OCI-LY3 (cell line): ENCODE measurements around the gene HOMEZ.
A peak's percentile ranks its signal among the peaks of the same experiment; 100 is the strongest.

Experiments
- H2AFZ ChIP-seq: fragments of 200-600, 300-600 bp; shearing (Covaris generic); 2 replicates; pipeline ENCODE4 v1.6.0; 2014; ENCODE audit warnings: antibody characterized with exemption, low read depth, low read length
- H3K27ac ChIP-seq: fragments of 200-600, 300-600 bp; sonication (generic); 2 replicates; pipeline ENCODE4 v1.5.1; 2014; ENCODE audit warnings: mild to moderate bottlenecking, low read length, moderate library complexity, mixed read lengths
- H3K27me3 ChIP-seq: fragments of 200-600, 300-600 bp; sonication (generic); 2 replicates; pipeline ENCODE4 v1.6.1; 2014; ENCODE audit warnings: low read depth, low read length, mixed read lengths
- H3K36me3 ChIP-seq: fragments of 200-600, 300-600 bp; sonication (generic); replicated peaks from 2 replicates; pipeline ENCODE3; 2014; ENCODE audit warnings: low read depth, low read length, mixed read lengths
- H3K4me1 ChIP-seq: fragments of 300-600, 200-600 bp; sonication (generic); 2 replicates; pipeline ENCODE4 v1.6.1; 2014; ENCODE audit warnings: low read length, mixed read lengths
- H3K4me2 ChIP-seq: fragments of 200-600, 300-600 bp; sonication (generic); 2 replicates; pipeline ENCODE4 v1.6.1; 2014; ENCODE audit warnings: low read length, mixed read lengths
- H3K4me3 ChIP-seq: fragments of 300-600, 200-600 bp; sonication (generic); 2 replicates; pipeline ENCODE4 v1.5.1; 2014; ENCODE audit warnings: antibody characterized with exemption, mild to moderate bottlenecking, low read length, moderate library complexity
- H3K79me2 ChIP-seq: fragments of 300-600, 200-600 bp; shearing (Covaris generic); 2 replicates; pipeline ENCODE4 v1.6.1; 2014; ENCODE audit warnings: mild to moderate bottlenecking, low read length, mixed read lengths
- H3K9ac ChIP-seq: fragments of 300-600, 200-600 bp; shearing (Covaris generic); 2 replicates; pipeline ENCODE4 v1.6.0; 2014; ENCODE audit warnings: mild to moderate bottlenecking, low read length, moderate library complexity
- H3K9me3 ChIP-seq: fragments of 200-600, 300-600 bp; shearing (Covaris generic); 2 replicates; pipeline ENCODE4 v1.6.1; 2014; ENCODE audit warnings: low read length, mixed read lengths; ENCODE audit not compliant: insufficient read depth
- H4K20me1 ChIP-seq: fragments of 200-600, 300-600 bp; sonication (generic); 2 replicates; pipeline ENCODE4 v1.6.1; 2016; ENCODE audit warnings: low read length, mixed read lengths; ENCODE audit not compliant: insufficient read depth
- CTCF ChIP-seq: fragments of 200-600, 300-600 bp; sonication (generic); IDR thresholded peaks from 2 replicates; pipeline ENCODE4 v1.5.1; 2014; ENCODE audit warnings: antibody characterized with exemption, low read length, low read depth
- EZH2phosphoT487 ChIP-seq: fragments of 200-600 bp; shearing (Covaris generic); IDR thresholded peaks from 2 replicates; pipeline ENCODE4 v1.6.1; 2018; ENCODE audit warnings: antibody characterized with exemption, mixed run types, low read depth

Gene HOMEZ

GRCh38 chr14:23286020-23286901 is at the start of gene HOMEZ:
Gene HOMEZ (minus strand): TSS chr14:23286132. CDS start chr14:23285952, 180 bp downstream.
- Histone ChIP-seq H3K9me3 (no peaks in the 10 kb centered on the region), H3K27me3 (no peaks in the 10 kb centered on the region), H2AFZ (peak within 1 kb of the TSS; percentile 88), H3K4me3 (peak within 1 kb of the TSS; percentile 95), H3K36me3 (peaks cover 6% of the 10 kb centered on the region), H3K79me2 (peaks cover 24% of the 10 kb centered on the region), H3K4me1 (peaks cover 12% of the 10 kb centered on the region), H3K9ac (peak within 1 kb of the TSS; percentile 96), H3K27ac (peak within 1 kb of the TSS; percentile 63), H3K4me2 (peak within 1 kb of the TSS; percentile 86), H4K20me1 (peaks cover 2% of the 10 kb centered on the region; the same call in 1 of the 2 replicates)
- no peak for TF ChIP-seq CTCF
- TF ChIP-seq EZH2phosphoT487: no peak

GRCh38 chr14:23335623-23336022 is 49.7 kb upstream of the HOMEZ start:
- Histone ChIP-seq H2AFZ (no peak overlapping the region), H3K27ac (no peak overlapping the region), H4K20me1 (no peaks in the 10 kb centered on the region), H3K9ac (no peak overlapping the region), H3K4me1 (no peaks in the 10 kb centered on the region), H3K9me3 (peaks cover 16% of the 10 kb centered on the region), H3K4me3 (no peak overlapping the region), H3K79me2 (no peaks in the 10 kb centered on the region), H3K36me3 (no peaks in the 10 kb centered on the region), H3K27me3 (no peaks in the 10 kb centered on the region), H3K4me2 (no peak overlapping the region)
- TF ChIP-seq EZH2phosphoT487: no peak
- no peak for TF ChIP-seq CTCF

DNA sequence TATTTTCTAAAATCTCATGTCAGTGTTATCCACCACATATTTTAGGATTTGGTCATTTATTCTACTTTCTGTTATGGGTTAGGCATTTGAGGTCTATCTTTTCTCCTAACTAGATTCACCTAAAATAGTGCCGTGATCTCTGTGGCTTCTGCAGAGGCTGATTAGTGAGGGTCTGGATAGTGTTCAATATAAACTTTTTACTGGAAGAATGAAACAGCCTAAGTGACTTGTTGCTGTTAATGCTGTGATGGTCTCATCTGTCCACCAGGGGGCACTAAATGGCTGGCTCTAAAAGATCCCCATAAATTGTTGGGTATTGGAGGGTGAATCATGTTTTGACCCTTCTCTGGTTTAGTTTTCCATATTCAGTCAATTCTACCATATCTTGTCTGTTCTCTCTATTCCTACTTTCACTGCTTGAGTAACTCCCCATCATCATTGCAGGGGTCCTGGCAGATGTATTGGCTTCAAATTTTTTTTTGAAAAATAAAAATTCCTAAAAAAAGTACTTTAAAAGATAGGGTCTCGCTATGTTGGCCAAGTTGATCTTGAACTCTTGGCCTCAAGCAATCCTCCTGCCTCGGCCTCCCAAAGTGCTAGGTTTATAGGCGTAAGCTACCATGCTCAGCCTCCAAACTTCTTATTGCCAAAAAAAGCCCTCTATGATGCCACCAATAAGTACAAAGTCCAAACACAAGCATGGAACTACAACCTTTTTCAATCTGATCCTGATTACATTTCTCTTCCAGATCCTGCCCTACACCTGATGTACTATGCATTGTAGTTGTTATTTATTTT is 42.2 kb upstream of the HOMEZ start:
- Histone ChIP-seq H3K4me3 (no peak overlapping the region), H3K27ac (no peak overlapping the region), H3K9ac (no peak overlapping the region), H3K4me1 (peaks cover 3% of the 10 kb centered on the region), H2AFZ (no peak overlapping the region), H4K20me1 (no peaks in the 10 kb centered on the region), H3K27me3 (no peaks in the 10 kb centered on the region), H3K9me3 (no peaks in the 10 kb centered on the region), H3K4me2 (no peak overlapping the region), H3K36me3 (peaks cover 20% of the 10 kb centered on the region), H3K79me2 (peaks cover 10% of the 10 kb centered on the region)
- TF ChIP-seq CTCF: peak; percentile 85
- TF ChIP-seq EZH2phosphoT487: no peak
